ENCODE data around the gene LARP7.

- TF ChIP-seq, protein P1, sequence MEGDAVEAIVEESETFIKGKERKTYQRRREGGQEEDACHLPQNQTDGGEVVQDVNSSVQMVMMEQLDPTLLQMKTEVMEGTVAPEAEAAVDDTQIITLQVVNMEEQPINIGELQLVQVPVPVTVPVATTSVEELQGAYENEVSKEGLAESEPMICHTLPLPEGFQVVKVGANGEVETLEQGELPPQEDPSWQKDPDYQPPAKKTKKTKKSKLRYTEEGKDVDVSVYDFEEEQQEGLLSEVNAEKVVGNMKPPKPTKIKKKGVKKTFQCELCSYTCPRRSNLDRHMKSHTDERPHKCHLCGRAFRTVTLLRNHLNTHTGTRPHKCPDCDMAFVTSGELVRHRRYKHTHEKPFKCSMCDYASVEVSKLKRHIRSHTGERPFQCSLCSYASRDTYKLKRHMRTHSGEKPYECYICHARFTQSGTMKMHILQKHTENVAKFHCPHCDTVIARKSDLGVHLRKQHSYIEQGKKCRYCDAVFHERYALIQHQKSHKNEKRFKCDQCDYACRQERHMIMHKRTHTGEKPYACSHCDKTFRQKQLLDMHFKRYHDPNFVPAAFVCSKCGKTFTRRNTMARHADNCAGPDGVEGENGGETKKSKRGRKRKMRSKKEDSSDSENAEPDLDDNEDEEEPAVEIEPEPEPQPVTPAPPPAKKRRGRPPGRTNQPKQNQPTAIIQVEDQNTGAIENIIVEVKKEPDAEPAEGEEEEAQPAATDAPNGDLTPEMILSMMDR (IDR thresholded peaks at IDR 0.05 in 2 of 3, conservative IDR thresholded peaks at IDR 0.05 in 1 of 3; ENCODE audit: borderline replicate concordance in 1 of 3, insufficient read depth in 1 of 3, low read depth in 2 of 3, low read length in 2 of 3), result no peak
- TF ChIP-seq, protein P2, sequence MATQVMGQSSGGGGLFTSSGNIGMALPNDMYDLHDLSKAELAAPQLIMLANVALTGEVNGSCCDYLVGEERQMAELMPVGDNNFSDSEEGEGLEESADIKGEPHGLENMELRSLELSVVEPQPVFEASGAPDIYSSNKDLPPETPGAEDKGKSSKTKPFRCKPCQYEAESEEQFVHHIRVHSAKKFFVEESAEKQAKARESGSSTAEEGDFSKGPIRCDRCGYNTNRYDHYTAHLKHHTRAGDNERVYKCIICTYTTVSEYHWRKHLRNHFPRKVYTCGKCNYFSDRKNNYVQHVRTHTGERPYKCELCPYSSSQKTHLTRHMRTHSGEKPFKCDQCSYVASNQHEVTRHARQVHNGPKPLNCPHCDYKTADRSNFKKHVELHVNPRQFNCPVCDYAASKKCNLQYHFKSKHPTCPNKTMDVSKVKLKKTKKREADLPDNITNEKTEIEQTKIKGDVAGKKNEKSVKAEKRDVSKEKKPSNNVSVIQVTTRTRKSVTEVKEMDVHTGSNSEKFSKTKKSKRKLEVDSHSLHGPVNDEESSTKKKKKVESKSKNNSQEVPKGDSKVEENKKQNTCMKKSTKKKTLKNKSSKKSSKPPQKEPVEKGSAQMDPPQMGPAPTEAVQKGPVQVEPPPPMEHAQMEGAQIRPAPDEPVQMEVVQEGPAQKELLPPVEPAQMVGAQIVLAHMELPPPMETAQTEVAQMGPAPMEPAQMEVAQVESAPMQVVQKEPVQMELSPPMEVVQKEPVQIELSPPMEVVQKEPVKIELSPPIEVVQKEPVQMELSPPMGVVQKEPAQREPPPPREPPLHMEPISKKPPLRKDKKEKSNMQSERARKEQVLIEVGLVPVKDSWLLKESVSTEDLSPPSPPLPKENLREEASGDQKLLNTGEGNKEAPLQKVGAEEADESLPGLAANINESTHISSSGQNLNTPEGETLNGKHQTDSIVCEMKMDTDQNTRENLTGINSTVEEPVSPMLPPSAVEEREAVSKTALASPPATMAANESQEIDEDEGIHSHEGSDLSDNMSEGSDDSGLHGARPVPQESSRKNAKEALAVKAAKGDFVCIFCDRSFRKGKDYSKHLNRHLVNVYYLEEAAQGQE (IDR thresholded peaks at IDR 0.05; ENCODE audit: low read depth), result no peak
- TF ChIP-seq POLR2A (IDR thresholded peaks at IDR 0.05; ENCODE audit: borderline replicate concordance, extremely low read depth, insufficient read depth, insufficient read length) (no peak), POLR2AphosphoS5 (IDR thresholded peaks at IDR 0.05; ENCODE audit: low read depth, low read length) (no peak), RAD21 (IDR thresholded peaks at IDR 0.05; ENCODE audit: low read depth) (no peak), EZH2 (IDR thresholded peaks at IDR 0.05) (no peak), SRF (IDR thresholded peaks at IDR 0.05; ENCODE audit: low read depth) (no peak), CEBPB (IDR thresholded peaks at IDR 0.05; ENCODE audit: low read depth) (no peak), YY1 (IDR thresholded peaks at IDR 0.05; ENCODE audit: extremely low read depth, insufficient replicate concordance, low read depth, low read length) (no peak), EZH2phosphoT487 (IDR thresholded peaks at IDR 0.05; ENCODE audit: borderline replicate concordance) (no peak), FOSL1 (IDR thresholded peaks at IDR 0.05; ENCODE audit: low read depth) (no peak)
- TF ChIP-seq, protein P3, sequence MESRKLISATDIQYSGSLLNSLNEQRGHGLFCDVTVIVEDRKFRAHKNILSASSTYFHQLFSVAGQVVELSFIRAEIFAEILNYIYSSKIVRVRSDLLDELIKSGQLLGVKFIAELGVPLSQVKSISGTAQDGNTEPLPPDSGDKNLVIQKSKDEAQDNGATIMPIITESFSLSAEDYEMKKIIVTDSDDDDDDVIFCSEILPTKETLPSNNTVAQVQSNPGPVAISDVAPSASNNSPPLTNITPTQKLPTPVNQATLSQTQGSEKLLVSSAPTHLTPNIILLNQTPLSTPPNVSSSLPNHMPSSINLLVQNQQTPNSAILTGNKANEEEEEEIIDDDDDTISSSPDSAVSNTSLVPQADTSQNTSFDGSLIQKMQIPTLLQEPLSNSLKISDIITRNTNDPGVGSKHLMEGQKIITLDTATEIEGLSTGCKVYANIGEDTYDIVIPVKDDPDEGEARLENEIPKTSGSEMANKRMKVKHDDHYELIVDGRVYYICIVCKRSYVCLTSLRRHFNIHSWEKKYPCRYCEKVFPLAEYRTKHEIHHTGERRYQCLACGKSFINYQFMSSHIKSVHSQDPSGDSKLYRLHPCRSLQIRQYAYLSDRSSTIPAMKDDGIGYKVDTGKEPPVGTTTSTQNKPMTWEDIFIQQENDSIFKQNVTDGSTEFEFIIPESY (IDR thresholded peaks at IDR 0.05; ENCODE audit: extremely low read depth, insufficient replicate concordance, low read length), result no peak
Measured at GRCh38 chr4:112700679-112701078, 63.7 kb downstream of the LARP7 start.
